HG02678 (cell line): ENCODE results near the gene MCFD2.

Experiments used
- ATAC-seq: cut with Tn5 transposase; IDR thresholded peaks from one replicate; pipeline ENCODE4 v1.9.1; 2021; ENCODE audit warnings: mild to moderate bottlenecking, moderate library complexity; ENCODE audit not compliant: unreplicated experiment

The MCFD2 gene

GRCh38 chr2:46915281-46915810 is at the start of gene MCFD2:
Gene MCFD2 (minus strand): TSS chr2:46915806. CDS start chr2:46909171, 6,635 bp downstream.
- peak; percentile 13 for ATAC-seq

- no peak for ATAC-seq
Observed at GRCh38 chr2:46964835-46965560, 49.4 kb upstream of the MCFD2 start.

- ATAC-seq = no peak
Observed at GRCh38 chr2:46963941-46964673, 48.5 kb upstream of the MCFD2 start.

GRCh38 chr2:46963210-46963609 is 47.6 kb upstream of the MCFD2 start:
- no peak for ATAC-seq

- ATAC-seq = no peak
Observed at GRCh38 chr2:46962751-46963150, 47.1 kb upstream of the MCFD2 start.

- ATAC-seq = no peak
Observed at GRCh38 chr2:46960618-46961017, 45.0 kb upstream of the MCFD2 start.

GRCh38 chr2:46958431-46959017 is 42.9 kb upstream of the MCFD2 start:
- no peak for ATAC-seq

- no peak for ATAC-seq
Observed at GRCh38 chr2:46956981-46957531, 41.5 kb upstream of the MCFD2 start.

GRCh38 chr2:46955764-46956163 is 40.2 kb upstream of the MCFD2 start:
- no peak for ATAC-seq

GRCh38 chr2:46954951-46955571 is 39.5 kb upstream of the MCFD2 start:
- ATAC-seq = no peak

GRCh38 chr2:46952171-46952570 is 36.6 kb upstream of the MCFD2 start:
- ATAC-seq = no peak

GRCh38 chr2:46951290-46952064 is 35.9 kb upstream of the MCFD2 start:
- no peak for ATAC-seq

GRCh38 chr2:46950314-46950713 is 34.7 kb upstream of the MCFD2 start:
- no peak for ATAC-seq

GRCh38 chr2:46947841-46948240 is 32.2 kb upstream of the MCFD2 start:
- no peak for ATAC-seq

GRCh38 chr2:46945671-46946070 is 30.1 kb upstream of the MCFD2 start:
- no peak for ATAC-seq

GRCh38 chr2:46943881-46944798 is 28.5 kb upstream of the MCFD2 start:
- peak; percentile 35 for ATAC-seq

- no peak for ATAC-seq
Observed at GRCh38 chr2:46942891-46943626, 27.5 kb upstream of the MCFD2 start.

GRCh38 chr2:46942143-46942526 is 26.5 kb upstream of the MCFD2 start:
- ATAC-seq = peak; percentile 34
